Measurements from ENCODE around the gene IRF1. TPM values are rescaled to one million over a fixed set of nuclear protein-coding genes. Genes with fewer than 3 reads are reported as not detected.

IRF1 gene
- total and polyA plus RNA-seq, 2 of the 8 experiments (the other 6 are each of a cell fraction or from before 2014, with no cell fraction given): 4.0 to 8.5 TPM

DNA sequence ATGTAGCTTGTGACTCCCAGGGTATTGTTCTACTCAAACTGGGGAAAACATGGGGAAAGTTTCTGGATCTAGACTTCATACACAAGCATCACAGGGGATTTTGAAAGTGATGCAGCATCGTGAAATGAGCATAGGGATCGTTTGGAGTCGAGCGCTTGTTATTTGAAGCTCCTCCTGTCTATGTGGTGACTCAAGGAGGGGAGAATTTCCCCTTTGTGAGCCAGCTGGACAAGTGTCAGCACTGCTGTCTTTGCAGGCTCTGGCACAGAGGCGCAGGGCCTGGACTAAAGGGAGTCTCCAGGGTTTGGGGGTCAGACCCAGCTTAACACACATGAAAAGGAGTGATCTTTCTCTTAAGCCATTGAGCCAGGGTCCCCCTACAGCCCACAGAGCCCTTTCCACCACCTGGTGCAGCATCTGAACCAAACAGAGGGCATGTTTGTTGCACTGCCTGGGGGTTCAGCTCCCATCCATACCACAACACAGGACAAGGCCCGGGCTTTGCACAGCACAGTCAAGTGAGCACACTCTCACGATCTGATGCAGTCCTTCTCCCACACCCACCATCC is 51.0 kb downstream of the IRF1 start:
- 0 out of 2 replicates have a peak overlapping the region, but pooled peaks have one; percentile 34 for H2BK20ac ChIP-seq (ENCODE audit: low read length)
- H3K56ac ChIP-seq (replicated peaks; ENCODE audit: insufficient read length, low read depth, low read length): no peak overlapping the region
- no peak overlapping the region for H3K4ac ChIP-seq (replicated peaks; ENCODE audit: insufficient read length, low read depth, low read length)
- DNase-seq (ENCODE audit: low read depth in 1 of 2, low spot score in 2 of 2) (no peak), FAIRE-seq (no peak)
- no peaks in the 10 kb centered on the region for H4K20me1 ChIP-seq (replicated peaks in 1 of 2; ENCODE audit: control insufficient read depth in 1 of 2, insufficient read depth in 2 of 2, low read length in 2 of 2)
- H2BK120ac ChIP-seq (replicated peaks; ENCODE audit: low read depth, low read length): no peak overlapping the region
- no peak overlapping the region for H3K9ac ChIP-seq (replicated peaks in 1 of 4; ENCODE audit: extremely low read depth in 1 of 4, low read depth in 3 of 4, low read length in 3 of 4)
- H3K4me3 ChIP-seq (ENCODE audit: extremely low read depth in 1 of 4, insufficient read depth in 2 of 4, low read depth in 3 of 4, low read length in 4 of 4): no peak overlapping the region
- H2BK5ac ChIP-seq (ENCODE audit: low read depth, low read length): no peak overlapping the region
- H3K18ac ChIP-seq (ENCODE audit: extremely low read depth, low read length): peak overlapping the region; percentile 32; the same call in 1 of the 2 replicates
- no peak overlapping the region for H3K23ac ChIP-seq (ENCODE audit: insufficient read length)
- H3K27ac ChIP-seq (ENCODE audit: low read depth, low read length): no peak overlapping the region
- no peaks in the 10 kb centered on the region for H3K23me2 ChIP-seq (ENCODE audit: low read depth, low read length)
- ChIA-PET CTCF (ENCODE audit: partially characterized antibody) (interaction anchor here (0.8 to 1.9 kb wide), 8 partner anchors 9 to 29 kb away, joined by 3 to 11 read pairs (median 4); no protein-coding TSS in a partner anchor), POLR2A (ENCODE audit: partially characterized antibody) (interaction anchor here (0.7 to 1.4 kb wide), 2 partner anchors 50 to 52 kb away, joined by 3 to 4 read pairs; no protein-coding TSS in a partner anchor)
- WGBS, 2 experiments (ENCODE audit: extremely low coverage in 1 of 2, insufficient coverage in 1 of 2, insufficient read length in 1 of 2, insufficient replicate concordance in 2 of 2, low coverage in 1 of 2, low lambda C conversion rate in 2 of 2, missing lambda C conversion rate in 1 of 2): 94% methylated on average over 7 of the region's 7 CpGs; no CpG with 5 or more reads in 1 of the 2 experiments
- H3K79me2 ChIP-seq (ENCODE audit: control insufficient read depth in 1 of 2, insufficient read depth in 2 of 2, low read length in 2 of 2): no peaks in the 10 kb centered on the region
- H4K5ac ChIP-seq (ENCODE audit: insufficient read length, low read depth, low read length): no peak overlapping the region
- H2BK15ac ChIP-seq (ENCODE audit: low read length): peak overlapping the region; percentile 92; the same call in 1 of the 2 replicates
- no peaks in the 10 kb centered on the region for H3K9me3 ChIP-seq (ENCODE audit: insufficient read depth in 2 of 2, low read depth in 1 of 2, low read length in 1 of 2)
- no peak overlapping the region for H2AFZ ChIP-seq (ENCODE audit: low read length)
- H3K4me1 ChIP-seq (replicated peaks in 1 of 4; ENCODE audit: control insufficient read depth in 3 of 4, insufficient read depth in 4 of 4, low read length in 3 of 4): peaks cover 2 to 7% (median 5%) of the 10 kb centered on the region in 4 experiments; a peak in 3 of 7 replicates
- no peak overlapping the region for H2BK12ac ChIP-seq (ENCODE audit: low read depth, low read length)
- H4K8ac ChIP-seq (ENCODE audit: extremely low read depth, insufficient read depth, low read length): no peak overlapping the region
- no peaks in the 10 kb centered on the region for H3K36me3 ChIP-seq (ENCODE audit: control insufficient read depth in 2 of 4, insufficient read depth in 4 of 4, low read length in 3 of 4)
- no peak overlapping the region for H3K4me2 ChIP-seq (ENCODE audit: insufficient read depth in 1 of 2, low read depth in 2 of 2, low read length in 2 of 2)
- H3K27me3 ChIP-seq (replicated peaks in 1 of 4; ENCODE audit: control insufficient read depth in 3 of 4, extremely low read depth in 1 of 4, insufficient read depth in 3 of 4, low read length in 3 of 4): no peaks in the 10 kb centered on the region; a peak in 1 of 7 replicates
- H3K79me1 ChIP-seq (ENCODE audit: low read depth, low read length): no peaks in the 10 kb centered on the region
- no peak overlapping the region for H4K91ac ChIP-seq (replicated peaks; ENCODE audit: insufficient read length, low read length)
- 0 out of 2 replicates have a peak overlapping the region, but pooled peaks have one; percentile 34 for H2AK5ac ChIP-seq (ENCODE audit: low read depth, low read length)
- H3K14ac ChIP-seq (ENCODE audit: insufficient read length): no peak overlapping the region
- TF ChIP-seq BACH1 (IDR thresholded peaks at IDR 0.05; ENCODE audit: low read length): no peak
- TF ChIP-seq CTBP2 (IDR thresholded peaks at IDR 0.05; ENCODE audit: borderline replicate concordance, insufficient read depth, insufficient read length, low read length): no peak
- TF ChIP-seq CEBPB (IDR thresholded peaks at IDR 0.05; ENCODE audit: low read depth, low read length): no peak
- TF ChIP-seq RXRA (IDR thresholded peaks at IDR 0.05; ENCODE audit: insufficient read depth, low read depth, low read length): no peak
- no peak for TF ChIP-seq POLR2A (IDR thresholded peaks at IDR 0.05; ENCODE audit: control extremely low read depth in 1 of 2, low read depth in 2 of 2, low read length in 2 of 2)
- no peak for TF ChIP-seq SAP30 (IDR thresholded peaks at IDR 0.05; ENCODE audit: insufficient read depth, insufficient replicate concordance, low read length)
- no peak for TF ChIP-seq CHD2 (IDR thresholded peaks at IDR 0.05; ENCODE audit: low read length)
- TF ChIP-seq, protein P1, sequence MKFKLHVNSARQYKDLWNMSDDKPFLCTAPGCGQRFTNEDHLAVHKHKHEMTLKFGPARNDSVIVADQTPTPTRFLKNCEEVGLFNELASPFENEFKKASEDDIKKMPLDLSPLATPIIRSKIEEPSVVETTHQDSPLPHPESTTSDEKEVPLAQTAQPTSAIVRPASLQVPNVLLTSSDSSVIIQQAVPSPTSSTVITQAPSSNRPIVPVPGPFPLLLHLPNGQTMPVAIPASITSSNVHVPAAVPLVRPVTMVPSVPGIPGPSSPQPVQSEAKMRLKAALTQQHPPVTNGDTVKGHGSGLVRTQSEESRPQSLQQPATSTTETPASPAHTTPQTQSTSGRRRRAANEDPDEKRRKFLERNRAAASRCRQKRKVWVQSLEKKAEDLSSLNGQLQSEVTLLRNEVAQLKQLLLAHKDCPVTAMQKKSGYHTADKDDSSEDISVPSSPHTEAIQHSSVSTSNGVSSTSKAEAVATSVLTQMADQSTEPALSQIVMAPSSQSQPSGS (IDR thresholded peaks at IDR 0.05; ENCODE audit: low read length): no peak
- no peak for TF ChIP-seq GABPA (IDR thresholded peaks at IDR 0.05; ENCODE audit: borderline replicate concordance, insufficient read depth, low read length)
- TF ChIP-seq MAFK (IDR thresholded peaks at IDR 0.05; ENCODE audit: low read depth, low read length): no peak
- TF ChIP-seq RAD21 (IDR thresholded peaks at IDR 0.05 in 1 of 2, conservative IDR thresholded peaks at IDR 0.05 in 1 of 2; ENCODE audit: low read depth in 2 of 2, low read length in 2 of 2): no peak

Data from H1 (cell line).